H9 (cell line): Measurements from ENCODE around the gene CNGA2. TPM values are rescaled to one million over a fixed set of nuclear protein-coding genes. Genes with fewer than 3 reads are reported as not detected.

Source experiments
- DNase-seq: peaks from one replicate; pipeline ENCODE4 v3.0.0-alpha.2; 2017
- H2AFZ ChIP-seq: one replicate; pipeline ENCODE4 v1.6.1; 2013; ENCODE audit warnings: mild to moderate bottlenecking, low read length, control low read depth, moderate library complexity
- H2AK5ac ChIP-seq: 2 replicates; pipeline ENCODE4 v1.6.1; 2013; ENCODE audit warnings: low read length, control low read depth, mixed read lengths; ENCODE audit not compliant: insufficient read length
- H2BK120ac ChIP-seq: one replicate; pipeline ENCODE4 v1.6.1; 2013; ENCODE audit warnings: low read depth, mild to moderate bottlenecking, low read length, control low read depth, inconsistent platforms; ENCODE audit not compliant: poor library complexity, severe bottlenecking
- H2BK12ac ChIP-seq: 2 replicates; pipeline ENCODE4 v1.6.1; 2013; ENCODE audit warnings: low read length, control low read depth, mixed read lengths, low read depth; ENCODE audit not compliant: insufficient read length
- H2BK15ac ChIP-seq: 2 replicates; pipeline ENCODE4 v1.6.1; 2013; ENCODE audit warnings: low read depth, low read length, control low read depth
- H2BK20ac ChIP-seq: one replicate; pipeline ENCODE4 v1.6.1; 2013; ENCODE audit warnings: low read depth, mild to moderate bottlenecking, low read length, control low read depth, inconsistent platforms; ENCODE audit not compliant: poor library complexity, severe bottlenecking
- H2BK5ac ChIP-seq: 2 replicates; pipeline ENCODE4 v1.6.1; 2013; ENCODE audit warnings: low read length, control low read depth, mixed read lengths; ENCODE audit not compliant: insufficient read length
- H3K14ac ChIP-seq: 2 replicates; pipeline ENCODE4 v1.6.1; 2013; ENCODE audit warnings: low read length, control low read depth; ENCODE audit not compliant: insufficient read depth
- H3K18ac ChIP-seq: 2 replicates; pipeline ENCODE4 v1.6.1; 2013; ENCODE audit warnings: low read depth, mild to moderate bottlenecking, mixed read lengths, low read length, control low read depth; ENCODE audit not compliant: insufficient read length
- H3K23ac ChIP-seq: 2 replicates; pipeline ENCODE4 v1.6.1; 2013; ENCODE audit warnings: low read length, control low read depth, mixed read lengths, low read depth; ENCODE audit not compliant: insufficient read length
- H3K23me2 ChIP-seq: 2 replicates; pipeline ENCODE4 v1.6.1; 2013; ENCODE audit warnings: low read depth, mild to moderate bottlenecking, mixed read lengths, low read length, control low read depth; ENCODE audit not compliant: insufficient read length, poor library complexity, severe bottlenecking
- H3K27ac ChIP-seq: 2 replicates; pipeline ENCODE4 v1.5.1; 2013; ENCODE audit warnings: low read length, control low read depth, mixed read lengths, low read depth; ENCODE audit not compliant: insufficient read length
- H3K27me3 ChIP-seq: 2 replicates; pipeline ENCODE4 v1.6.1; 2013; ENCODE audit warnings: low read length, control low read depth, inconsistent platforms; ENCODE audit not compliant: insufficient read depth
- H3K4ac ChIP-seq: 2 replicates; pipeline ENCODE4 v1.6.1; 2013; ENCODE audit warnings: low read depth, mild to moderate bottlenecking, control low read depth, inconsistent platforms, low read length, moderate library complexity
- H3K4me1 ChIP-seq: 2 replicates; pipeline ENCODE4 v1.6.1; 2013; ENCODE audit warnings: low read length, control low read depth, inconsistent platforms; ENCODE audit not compliant: insufficient read depth
- H3K4me2 ChIP-seq: 2 replicates; pipeline ENCODE4 v1.6.1; 2013; ENCODE audit warnings: low read length, control low read depth, mixed read lengths; ENCODE audit not compliant: insufficient read length, insufficient read depth
- H3K56ac ChIP-seq: 2 replicates; pipeline ENCODE4 v1.6.1; 2013; ENCODE audit warnings: low read depth, mild to moderate bottlenecking, mixed read lengths, low read length, control low read depth; ENCODE audit not compliant: insufficient read length
- H3K79me1 ChIP-seq: 2 replicates; pipeline ENCODE4 v1.6.1; 2013; ENCODE audit warnings: low read depth, mild to moderate bottlenecking, moderate library complexity, low read length, control low read depth, inconsistent platforms; ENCODE audit not compliant: insufficient read depth, poor library complexity, severe bottlenecking
- H3K79me2 ChIP-seq: 2 replicates; pipeline ENCODE4 v1.6.1; 2013; ENCODE audit warnings: low read length, control low read depth, inconsistent platforms; ENCODE audit not compliant: insufficient read depth
- H3K9ac ChIP-seq: 2 replicates; pipeline ENCODE4 v1.6.1; 2013; ENCODE audit warnings: low read length, control low read depth, mixed read lengths; ENCODE audit not compliant: insufficient read length; ENCODE audit errors: extremely low read depth
- H3K9me3 ChIP-seq: one replicate; pipeline ENCODE4 v1.6.1; 2013; ENCODE audit warnings: low read depth, low read length, inconsistent platforms; ENCODE audit not compliant: control insufficient read depth
- H3T11ph ChIP-seq: one replicate; pipeline ENCODE4 v1.6.1; 2013; ENCODE audit warnings: mild to moderate bottlenecking, low read length, control low read depth, inconsistent platforms
- H4K20me1 ChIP-seq: one replicate; pipeline ENCODE4 v1.6.1; 2013; ENCODE audit not compliant: control insufficient read depth, insufficient read length, insufficient read depth
- H4K5ac ChIP-seq: 2 replicates; pipeline ENCODE4 v1.6.1; 2013; ENCODE audit warnings: low read depth, mild to moderate bottlenecking, mixed read lengths, low read length, control low read depth; ENCODE audit not compliant: insufficient read length
- H4K8ac ChIP-seq: replicated peaks from 2 replicates; pipeline ENCODE4 v1.6.1; 2013; ENCODE audit warnings: low read length, control low read depth, mixed read lengths, low read depth; ENCODE audit not compliant: insufficient read length
- H4K91ac ChIP-seq: 2 replicates; pipeline ENCODE4 v1.6.1; 2013; ENCODE audit warnings: low read depth, mild to moderate bottlenecking, moderate library complexity, mixed read lengths, low read length, control low read depth; ENCODE audit not compliant: insufficient read length
- H3K27ac Mint-ChIP-seq, 3 experiments: 2 replicates in 2 of 3; 3 replicates in 1 of 3; pipeline ENCODE4 v1.8.0; 2020 to 2021; ENCODE audit warnings: mixed read lengths in 3 of 3, mild to moderate bottlenecking in 1 of 3, moderate library complexity in 1 of 3
- H3K27me3 Mint-ChIP-seq: 2 replicates; pipeline ENCODE4 v1.8.0; 2021; ENCODE audit warnings: low read depth, mild to moderate bottlenecking, moderate library complexity, mixed read lengths
- H3K36me3 Mint-ChIP-seq, 3 experiments: 2 replicates in 2 of 3; 3 replicates in 1 of 3; pipeline ENCODE4 v1.8.0; 2020 to 2021; ENCODE audit warnings: low read depth in 3 of 3, mixed read lengths in 3 of 3; ENCODE audit not compliant: insufficient read depth in 1 of 3
- H3K4me1 Mint-ChIP-seq, 2 experiments: 2 replicates each; pipeline ENCODE4 v1.8.0; 2020; ENCODE audit warnings: mixed read lengths in 2 of 2
- H3K4me3 Mint-ChIP-seq, 2 experiments: 2 replicates in 1 of 2; 3 replicates in 1 of 2; pipeline ENCODE4 v1.8.0; 2020 to 2021; ENCODE audit warnings: mild to moderate bottlenecking in 2 of 2, mixed read lengths in 2 of 2, moderate library complexity in 1 of 2
- H3K9me3 Mint-ChIP-seq, 2 experiments: 2 replicates in 1 of 2; 3 replicates in 1 of 2; pipeline ENCODE4 v1.8.0; 2020; ENCODE audit warnings: mild to moderate bottlenecking in 2 of 2, mixed read lengths in 2 of 2, moderate library complexity in 1 of 2
- CTCF ChIP-seq: fragments of 200-600 bp; sonication (generic); conservative IDR thresholded peaks from 3 replicates; pipeline ENCODE4 v1.8.0; 2021; ENCODE audit warnings: antibody characterized with exemption, mild to moderate bottlenecking
- WGBS: extraction: QIAGEN DNeasy Blood & Tissue Kit; methylation state at CpG from one replicate; pipeline ENCODE4 v1.1.7; 2013; ENCODE audit warnings: missing lambda C conversion rate, low lambda C conversion rate, mixed read lengths; ENCODE audit not compliant: insufficient read length; ENCODE audit errors: extremely low coverage; 5-methylcytosine and 5-hydroxymethylcytosine counted together
- long read RNA-seq: library from polyadenylated mRNA; unstranded; transcript quantifications from one replicate; pipeline ENCODE4 v2.0.0, GENCODE V29; 2020
- total RNA-seq: library from RNA; stranded (reverse); gene quantifications from 2 replicates; pipeline ENCODE4 v1.2.1, GENCODE V29; 2021

Gene CNGA2
- not detected in 2 replicates for total RNA-seq
- long read RNA-seq, result 0 reads

DNA sequence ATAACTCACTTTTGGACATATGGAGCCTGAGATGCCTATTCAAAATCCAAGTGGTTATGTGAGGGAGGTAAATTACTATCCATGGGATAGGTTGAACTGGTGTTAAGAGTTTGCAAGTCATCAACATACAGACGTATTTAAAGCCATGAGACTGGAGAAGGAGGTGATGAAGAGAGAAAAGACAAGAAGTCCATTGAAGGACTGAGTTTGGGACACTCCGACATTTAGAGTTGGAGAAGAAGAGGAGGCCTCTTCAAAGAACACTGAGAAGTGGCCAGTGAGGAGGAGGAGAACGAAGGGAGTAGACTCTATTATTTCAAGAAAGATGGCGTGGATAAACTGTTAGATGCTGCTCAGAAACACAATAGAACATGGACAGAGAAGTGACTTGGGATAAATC, at the start of gene CNGA2:
Gene CNGA2, plus strand, starts transcription at position 301 of the 400 bp plus-strand sequence. CDS start 3,738 bp downstream, outside the sequence.
- Histone ChIP-seq H3K23me2 (no peaks in the 10 kb centered on the region), H3K14ac (no peak within 1 kb of the TSS), H2BK15ac (no peak within 1 kb of the TSS), H3K27me3 (no peaks in the 10 kb centered on the region), H3T11ph (no peak within 1 kb of the TSS), H3K23ac (no peak within 1 kb of the TSS), H2AK5ac (no peak within 1 kb of the TSS), H4K91ac (no peak within 1 kb of the TSS), H3K4me2 (no peak within 1 kb of the TSS), H3K4me1 (no peaks in the 10 kb centered on the region), H3K18ac (no peak within 1 kb of the TSS), H3K9me3 (peaks cover 61% of the 10 kb centered on the region), H4K20me1 (no peaks in the 10 kb centered on the region), H3K79me1 (no peaks in the 10 kb centered on the region), H2BK20ac (no peak within 1 kb of the TSS), H4K5ac (no peak within 1 kb of the TSS), H3K4ac (no peak within 1 kb of the TSS), H2AFZ (no peak within 1 kb of the TSS), H2BK120ac (no peak within 1 kb of the TSS), H3K9ac (no peak within 1 kb of the TSS), H3K79me2 (no peaks in the 10 kb centered on the region), H4K8ac (no peak within 1 kb of the TSS), H3K27ac (no peak within 1 kb of the TSS), H2BK5ac (no peak within 1 kb of the TSS), H2BK12ac (no peak within 1 kb of the TSS), H3K56ac (no peak within 1 kb of the TSS)
- WGBS, result no CpG with 5 or more reads among the region's 4 CpGs
- no peak for TF ChIP-seq CTCF
- Mint-ChIP-seq H3K27me3 (peaks cover 32% of the 10 kb centered on the region), H3K36me3 (peaks cover 0 to 9% (median 3%) of the 10 kb centered on the region in 3 experiments; a peak in 4 of 7 replicates), H3K4me1 (no peaks in the 10 kb centered on the region), H3K9me3 (peaks cover 66 to 72% of the 10 kb centered on the region in 2 experiments), H3K4me3 (no peak within 1 kb of the TSS), H3K27ac (no peak within 1 kb of the TSS)
- no peak for DNase-seq
